Kidney (tissue), 14 donors: ENCODE results near the gene CATSPERE. TPM values are rescaled to one million over a fixed set of nuclear protein-coding genes. Genes with fewer than 3 reads are reported as not detected.

ENCODE experiments used
- DNase-seq, 5 donors: peaks; one replicate each; pipeline ENCODE4 v3.0.0-alpha.2; 2013 to 2020
- FAIRE-seq: peaks from 2 replicates; lab custom pipeline; 2012; peaks lifted over from hg19 to GRCh38; lab: Jason Lieb, UNC
- H3K27ac ChIP-seq, 2 donors: one replicate each; pipeline ENCODE4 v1.7.0; 2013; ENCODE audit warnings: low read depth in 2 of 2, low read length in 2 of 2, inconsistent platforms in 1 of 2
- H3K27me3 ChIP-seq: one replicate; pipeline ENCODE4 v1.7.1; 2013; ENCODE audit warnings: low read length, inconsistent platforms; ENCODE audit not compliant: control insufficient read depth, insufficient read depth
- H3K36me3 ChIP-seq, 3 donors: one replicate each; pipeline versions ENCODE4 v1.7.0 to v1.7.1; 2013; ENCODE audit warnings: low read length in 3 of 3, control low read depth in 1 of 3, inconsistent platforms in 1 of 3; ENCODE audit not compliant: insufficient read depth in 3 of 3, control insufficient read depth in 2 of 3
- H3K4me1 ChIP-seq, 3 donors: one replicate each; pipeline versions ENCODE4 v1.7.0 to v1.7.1; 2013; ENCODE audit warnings: low read length in 3 of 3, inconsistent platforms in 1 of 3, low read depth in 1 of 3; ENCODE audit not compliant: control insufficient read depth in 2 of 3, insufficient read depth in 2 of 3
- H3K4me3 ChIP-seq, 3 donors: one replicate each; pipeline versions ENCODE4 v1.7.0 to v1.8.1; 2013; ENCODE audit warnings: low read length in 3 of 3, control low read depth in 1 of 3, inconsistent platforms in 1 of 3
- H3K9ac ChIP-seq, 3 donors: one replicate each; pipeline versions ENCODE4 v1.7.0 to v1.7.1; 2013; ENCODE audit warnings: low read length in 3 of 3, control low read depth in 1 of 3, inconsistent platforms in 1 of 3
- H3K9me3 ChIP-seq, 3 donors: one replicate each; pipeline versions ENCODE4 v1.7.0 to v1.7.1; 2013; ENCODE audit warnings: low read length in 3 of 3, control low read depth in 1 of 3, inconsistent platforms in 1 of 3; ENCODE audit not compliant: control insufficient read depth in 2 of 3, insufficient read depth in 1 of 3
- CTCF ChIP-seq: IDR thresholded peaks from 3 replicates; pipeline ENCODE4 v1.5.1; 2012; ENCODE audit warnings: mild to moderate bottlenecking, moderate library complexity, borderline replicate concordance; ENCODE audit not compliant: insufficient read depth; ENCODE audit errors: extremely low read depth
- intact Hi-C: fragments of 100-400 bp; cut with DNase I; formaldehyde crosslinking; loops from one replicate; pipeline ENCODE4 v1.11.1; 2022
- polyA plus RNA-seq: library from polyadenylated mRNA; stranded (reverse); fragments of 350-450 nt; fragmentation: Illumina TruSeq; extraction: RNeasy Lipid Tissue Mini Kit (QIAGEN cat#74804); gene quantifications from one replicate; pipeline ENCODE4 v1.2.3, GENCODE V29; 2014; ENCODE audit warnings: low read depth, low replicate concordance; ENCODE audit not compliant: insufficient read depth
- total RNA-seq: library from RNA; stranded (reverse); fragmentation: NEBNext Ultra II Directional; extraction: Animal tissue kit (Norgen Biotek cat#: 25700); gene quantifications from one replicate; pipeline ENCODE4 v1.2.1, GENCODE V29; 2021
- donor health status: control.
- donor health status: control.
- donor health status: control.
- donor health status: control.
- donor health status: control.
- donor health status: DM: yes; HTN: yes; CAD: no.
- donor health status: Normal renal cell carcinoma (clear cell type).

CATSPERE gene
- total and polyA plus RNA-seq, 2 donors from 2014 or later = 0.73 to 2.5 TPM

GRCh38 chr1:244431166-244431565, 29.9 kb upstream of the CATSPERE start:
- H3K4me3 ChIP-seq = no peak overlapping the region
- H3K27ac ChIP-seq = no peak overlapping the region
- intact Hi-C loops = no loop called here
- no peaks in the 10 kb centered on the region for H3K4me1 ChIP-seq
- no peaks in the 10 kb centered on the region for H3K27me3 ChIP-seq
- DNase-seq = no peak
- no peak for FAIRE-seq
- peaks cover 2 to 25% (median 4%) of the 10 kb centered on the region in 3 donors for H3K36me3 ChIP-seq
- no peak overlapping the region for H3K9ac ChIP-seq
- TF ChIP-seq CTCF = no peak
- no peaks in the 10 kb centered on the region for H3K9me3 ChIP-seq

- intact Hi-C loops = no loop called here
- Histone ChIP-seq H3K9ac (no peak overlapping the region), H3K4me1 (peaks cover 0 to 2% (median 0%) of the 10 kb centered on the region in 3 donors), H3K27ac (no peak overlapping the region), H3K4me3 (no peak overlapping the region), H3K36me3 (peaks cover 0 to 18% (median 2%) of the 10 kb centered on the region in 3 donors), H3K9me3 (no peaks in the 10 kb centered on the region), H3K27me3 (no peaks in the 10 kb centered on the region)
- DNase-seq = no peak
- no peak for TF ChIP-seq CTCF
- no peak for FAIRE-seq
Measured at GRCh38 chr1:244435562-244436205, 25.4 kb upstream of the CATSPERE start.

GRCh38 chr1:244436336-244437085, 24.6 kb upstream of the CATSPERE start:
- intact Hi-C loops = no loop called here
- peaks cover 0 to 2% (median 0%) of the 10 kb centered on the region in 3 donors for H3K4me1 ChIP-seq
- FAIRE-seq = no peak
- H3K9me3 ChIP-seq = no peaks in the 10 kb centered on the region
- H3K27ac ChIP-seq = no peak overlapping the region
- H3K9ac ChIP-seq = no peak overlapping the region
- peaks cover 0 to 15% (median 2%) of the 10 kb centered on the region in 3 donors for H3K36me3 ChIP-seq
- DNase-seq = no peak
- no peak overlapping the region for H3K4me3 ChIP-seq
- no peaks in the 10 kb centered on the region for H3K27me3 ChIP-seq
- no peak for TF ChIP-seq CTCF
